ENCODE measurements around the gene CTNNA2. TPM values are rescaled to one million over a fixed set of nuclear protein-coding genes. Genes with fewer than 3 reads are reported as not detected.

The CTNNA2 gene
- total and polyA plus RNA-seq, 11 donors = 0.20 to 0.81 TPM; not detected in 9

- intact Hi-C loops (cut with DNase I) = no loop called here
- no peaks in the 10 kb centered on the region for H3K4me1 ChIP-seq
- H3K27me3 ChIP-seq = no peaks in the 10 kb centered on the region
- no peaks in the 10 kb centered on the region for H3K36me3 ChIP-seq
- no peak for ATAC-seq
- no peak for DNase-seq
- H3K9me3 ChIP-seq = no peaks in the 10 kb centered on the region
- 49 to 64% (median 52%) methylated on average over 7 of the region's 7 CpGs for WGBS, 4 donors
- no peak overlapping the region for H3K27ac ChIP-seq
- H3K4me3 ChIP-seq = no peak overlapping the region
- TF ChIP-seq CTCF (IDR thresholded peaks at IDR 0.05) (no peak), POLR2A (IDR thresholded peaks at IDR 0.05) (no peak)
Measured at GRCh38 chr2:80154231-80154915, 641.5 kb downstream of the CTNNA2 start.

- no peak overlapping the region for H3K4me3 ChIP-seq
- TF ChIP-seq CTCF (IDR thresholded peaks at IDR 0.05) = no peak
- TF ChIP-seq POLR2A (IDR thresholded peaks at IDR 0.05) = no peak
- no peaks in the 10 kb centered on the region for H3K36me3 ChIP-seq
- H3K27ac ChIP-seq = no peak overlapping the region
- WGBS, 4 donors = 53 to 58% (median 56%) methylated on average over 1 of the region's 1 CpG
- intact Hi-C loops (cut with DNase I) = no loop called here
- H3K9me3 ChIP-seq = peaks cover 0 to 12% (median 0%) of the 10 kb centered on the region in 12 donors
- H3K4me1 ChIP-seq = no peaks in the 10 kb centered on the region
- DNase-seq (no peak), ATAC-seq (no peak)
- no peaks in the 10 kb centered on the region for H3K27me3 ChIP-seq
Measured at GRCh38 chr2:80164375-80164774, 651.5 kb downstream of the CTNNA2 start.

GRCh38 chr2:80166483-80167171 is 653.8 kb downstream of the CTNNA2 start:
- Histone ChIP-seq H3K9me3 (no peaks in the 10 kb centered on the region), H3K36me3 (no peaks in the 10 kb centered on the region), H3K4me1 (no peaks in the 10 kb centered on the region), H3K27ac (no peak overlapping the region), H3K27me3 (no peaks in the 10 kb centered on the region), H3K4me3 (no peak overlapping the region)
- TF ChIP-seq POLR2A (IDR thresholded peaks at IDR 0.05) = no peak
- WGBS, 4 donors = 49 to 68% (median 60%) methylated on average over 3 of the region's 3 CpGs
- intact Hi-C loops (cut with DNase I) = no loop called here
- ATAC-seq (no peak), DNase-seq (no peak)

- no peaks in the 10 kb centered on the region for H3K36me3 ChIP-seq
- no peak overlapping the region for H3K4me3 ChIP-seq
- no peaks in the 10 kb centered on the region for H3K9me3 ChIP-seq
- intact Hi-C loops (cut with DNase I) = no loop called here
- no peak for TF ChIP-seq POLR2A (IDR thresholded peaks at IDR 0.05)
- TF ChIP-seq CTCF (IDR thresholded peaks at IDR 0.05) = no peak
- ATAC-seq = no peak
- no peaks in the 10 kb centered on the region for H3K27me3 ChIP-seq
- no peaks in the 10 kb centered on the region for H3K4me1 ChIP-seq
- no peak overlapping the region for H3K27ac ChIP-seq
- 52 to 66% (median 57%) methylated on average over 1 of the region's 1 CpG for WGBS, 4 donors
- no peak for DNase-seq
Measured at GRCh38 chr2:80167284-80167808, 654.5 kb downstream of the CTNNA2 start.
